ENCODE results near the gene PARD3. TPM values are rescaled to one million over a fixed set of nuclear protein-coding genes. Genes with fewer than 3 reads are reported as not detected.

PARD3 gene
- total RNA-seq, 1 experiment from 2014 or later = 57.4 TPM

GRCh38 chr10:34433241-34434076, 381.6 kb downstream of the PARD3 start:
- H3K4me2 ChIP-seq = no peak overlapping the region
- BruUV-seq (replicated peaks) = no TSS peak
- no peaks in the 10 kb centered on the region for H3F3A ChIP-seq (ENCODE audit: insufficient read depth, low read depth)
- no peaks in the 10 kb centered on the region for H3K36me3 ChIP-seq (ENCODE audit: low read depth)
- no peaks in the 10 kb centered on the region for H3K27me3 ChIP-seq (ENCODE audit: insufficient read depth, low read depth)
- ChIA-PET POLR2A (ENCODE audit: unreplicated experiment) (interaction anchor here (0.5 kb wide), 1 partner anchor 836 kb away, joined by 3 read pairs; no protein-coding TSS in a partner anchor), CTCF (no interaction called here)
- H2AFZ ChIP-seq = no peak overlapping the region
- no peak overlapping the region for H3K27ac ChIP-seq
- H3K79me2 ChIP-seq (ENCODE audit: low read depth) = no peaks in the 10 kb centered on the region
- H3K4me1 ChIP-seq (replicated peaks; ENCODE audit: insufficient read depth) = no peaks in the 10 kb centered on the region
- H4K20me1 ChIP-seq (ENCODE audit: insufficient read depth) = no peaks in the 10 kb centered on the region
- no peak for DNase-seq
- intact Hi-C loops (cut with micrococcal nuclease; ENCODE audit: unreplicated experiment) = no loop called here
- H3K9me3 ChIP-seq (ENCODE audit: insufficient read depth, low read depth) = no peaks in the 10 kb centered on the region
- H3K9me2 ChIP-seq (ENCODE audit: insufficient read depth) = no peaks in the 10 kb centered on the region
- TF ChIP-seq EZH2 (IDR thresholded peaks at IDR 0.05; ENCODE audit: low read depth) = no peak
- no peak for TF ChIP-seq CTCF (conservative IDR thresholded peaks at IDR 0.05)
- no peak overlapping the region for H3K4me3 ChIP-seq

DNA sequence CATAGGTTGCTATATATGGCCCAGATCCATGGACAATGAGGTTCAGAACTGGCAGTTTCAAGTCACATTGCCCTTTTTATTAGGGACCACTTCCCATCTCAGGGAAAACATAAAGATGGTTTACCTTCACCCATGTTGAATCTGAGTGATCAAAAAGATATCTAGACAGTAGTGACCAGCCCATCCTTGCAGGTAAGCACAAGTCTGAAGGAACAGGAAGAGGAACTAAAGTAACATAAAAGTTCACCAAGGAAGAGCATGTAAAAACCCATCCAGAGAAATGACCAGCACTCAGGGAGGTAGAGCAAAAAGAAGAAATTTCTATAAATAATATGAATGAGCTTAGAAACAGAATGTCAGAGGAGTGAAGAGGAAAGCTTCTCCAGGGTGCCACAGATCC, 382.5 kb downstream of the PARD3 start:
- H3K9me3 ChIP-seq (ENCODE audit: insufficient read depth, low read depth) = no peaks in the 10 kb centered on the region
- no peak for DNase-seq
- H3K36me3 ChIP-seq (ENCODE audit: low read depth) = no peaks in the 10 kb centered on the region
- H3K9me2 ChIP-seq (ENCODE audit: insufficient read depth) = no peaks in the 10 kb centered on the region
- no peak overlapping the region for H3K4me2 ChIP-seq
- no peak overlapping the region for H3K27ac ChIP-seq
- no TSS peak for BruUV-seq (replicated peaks)
- H3K79me2 ChIP-seq (ENCODE audit: low read depth) = no peaks in the 10 kb centered on the region
- no peaks in the 10 kb centered on the region for H3K27me3 ChIP-seq (ENCODE audit: insufficient read depth, low read depth)
- ChIA-PET POLR2A (ENCODE audit: unreplicated experiment) (no interaction called here), CTCF (no interaction called here)
- no peaks in the 10 kb centered on the region for H3F3A ChIP-seq (ENCODE audit: insufficient read depth, low read depth)
- intact Hi-C loops (cut with micrococcal nuclease; ENCODE audit: unreplicated experiment) = no loop called here
- no peaks in the 10 kb centered on the region for H4K20me1 ChIP-seq (ENCODE audit: insufficient read depth)
- H2AFZ ChIP-seq = no peak overlapping the region
- H3K4me1 ChIP-seq (replicated peaks; ENCODE audit: insufficient read depth) = no peaks in the 10 kb centered on the region; the same call in 1 of the 2 replicates
- no peak overlapping the region for H3K4me3 ChIP-seq
- TF ChIP-seq CTCF (conservative IDR thresholded peaks at IDR 0.05) = no peak
- TF ChIP-seq EZH2 (IDR thresholded peaks at IDR 0.05; ENCODE audit: low read depth) = no peak

DNA sequence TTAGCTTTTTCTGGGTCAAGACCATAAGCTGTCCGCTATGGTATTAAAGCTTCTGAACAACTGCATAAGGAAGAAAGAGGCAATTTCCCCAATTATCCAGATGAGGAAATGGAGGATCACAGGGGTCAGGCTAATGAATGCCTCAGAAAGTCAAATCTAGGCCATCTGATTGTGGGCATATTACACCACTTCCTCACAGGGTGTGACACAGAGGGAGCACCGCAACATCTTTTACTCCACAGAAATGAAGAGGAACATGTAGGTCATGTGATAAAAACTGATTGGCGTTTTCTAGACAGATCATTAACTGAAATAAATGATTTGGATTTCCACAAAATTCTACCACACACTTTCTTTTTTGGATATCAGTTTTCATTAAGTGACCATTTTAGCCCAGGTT, 384.4 kb downstream of the PARD3 start:
- no peak overlapping the region for H3K4me2 ChIP-seq
- no peaks in the 10 kb centered on the region for H3F3A ChIP-seq (ENCODE audit: insufficient read depth, low read depth)
- no peaks in the 10 kb centered on the region for H3K9me3 ChIP-seq (ENCODE audit: insufficient read depth, low read depth)
- H3K9me2 ChIP-seq (ENCODE audit: insufficient read depth) = no peaks in the 10 kb centered on the region
- TF ChIP-seq EZH2 (IDR thresholded peaks at IDR 0.05; ENCODE audit: low read depth) (no peak), CTCF (conservative IDR thresholded peaks at IDR 0.05) (no peak)
- no peaks in the 10 kb centered on the region for H4K20me1 ChIP-seq (ENCODE audit: insufficient read depth)
- H3K36me3 ChIP-seq (ENCODE audit: low read depth) = no peaks in the 10 kb centered on the region
- H3K79me2 ChIP-seq (ENCODE audit: low read depth) = no peaks in the 10 kb centered on the region
- intact Hi-C loops (cut with micrococcal nuclease; ENCODE audit: unreplicated experiment) = no loop called here
- no peak for DNase-seq
- no peak overlapping the region for H2AFZ ChIP-seq
- H3K4me1 ChIP-seq (replicated peaks; ENCODE audit: insufficient read depth) = no peaks in the 10 kb centered on the region; the same call in 1 of the 2 replicates
- H3K4me3 ChIP-seq = no peak overlapping the region
- no peak overlapping the region for H3K27ac ChIP-seq
- no peaks in the 10 kb centered on the region for H3K27me3 ChIP-seq (ENCODE audit: insufficient read depth, low read depth)
- ChIA-PET POLR2A (ENCODE audit: unreplicated experiment) (no interaction called here), CTCF (interaction anchor here (0.6 kb wide), 1 partner anchor 141 kb away, joined by 4 read pairs; no protein-coding TSS in a partner anchor)
- no TSS peak for BruUV-seq (replicated peaks)
